ENCODE data around the gene RPLP2.

Gene RPLP2

GRCh38 chr11:848380-848931 lies 38.7 kb downstream of the RPLP2 start:
- DNase-seq: no peak

GRCh38 chr11:849104-849824 lies 39.5 kb downstream of the RPLP2 start:
- DNase-seq: peak; percentile 69

- peak; percentile 72 for DNase-seq
These were observed 40.4 kb downstream of the RPLP2 start for GRCh38 chr11:849951-850774.

GRCh38 chr11:850775-851763 lies 41.3 kb downstream of the RPLP2 start:
- DNase-seq: no peak

- no peak for DNase-seq
These were observed 43.0 kb downstream of the RPLP2 start for GRCh38 chr11:852762-853161.

GRCh38 chr11:853682-854448 lies 44.1 kb downstream of the RPLP2 start:
- no peak for DNase-seq

GRCh38 chr11:854601-855329 lies 45.0 kb downstream of the RPLP2 start:
- DNase-seq: no peak

GRCh38 chr11:855330-855674 lies 45.5 kb downstream of the RPLP2 start:
- DNase-seq: no peak

GRCh38 chr11:855796-856195 lies 46.0 kb downstream of the RPLP2 start:
- no peak for DNase-seq

- DNase-seq: no peak
These were observed 46.6 kb downstream of the RPLP2 start for GRCh38 chr11:856397-856796.

- DNase-seq: no peak
These were observed 48.4 kb downstream of the RPLP2 start for GRCh38 chr11:858053-858761.

GRCh38 chr11:858762-859339 lies 49.1 kb downstream of the RPLP2 start:
- DNase-seq: no peak

- peak; percentile 68 for DNase-seq
These were observed 49.8 kb downstream of the RPLP2 start for GRCh38 chr11:859394-860131.

GRCh38 chr11:860234-861104 lies 50.7 kb downstream of the RPLP2 start:
- no peak for DNase-seq

- no peak for DNase-seq
These were observed 51.3 kb downstream of the RPLP2 start for GRCh38 chr11:861105-861479.

GRCh38 chr11:862081-862661 lies 52.4 kb downstream of the RPLP2 start:
- no peak for DNase-seq
